HFFc6 (cell line): ENCODE results near the gene FUT7. TPM values are rescaled to one million over a fixed set of nuclear protein-coding genes. Genes with fewer than 3 reads are reported as not detected.

Experiments used
- DNase-seq: peaks from one replicate; pipeline ENCODE4 v3.0.0-alpha.2; 2018
- H3K27ac Mint-ChIP-seq: 2 replicates; pipeline ENCODE4 v1.8.0; 2020; ENCODE audit warnings: mild to moderate bottlenecking, mixed read lengths
- H3K27me3 Mint-ChIP-seq: 2 replicates; pipeline ENCODE4 v1.8.0; 2021; ENCODE audit warnings: mild to moderate bottlenecking, moderate library complexity, mixed read lengths; ENCODE audit not compliant: insufficient read depth
- H3K36me3 Mint-ChIP-seq: 2 replicates; pipeline ENCODE4 v1.8.0; 2021; ENCODE audit warnings: low read depth, mixed read lengths
- H3K4me1 Mint-ChIP-seq: 2 replicates; pipeline ENCODE4 v1.8.0; 2020; ENCODE audit warnings: low read depth, mixed read lengths
- H3K4me3 Mint-ChIP-seq: 2 replicates; pipeline ENCODE4 v1.8.0; 2020; ENCODE audit warnings: mild to moderate bottlenecking, moderate library complexity, mixed read lengths
- H3K9me3 Mint-ChIP-seq: 2 replicates; pipeline ENCODE4 v1.8.0; 2020; ENCODE audit warnings: mild to moderate bottlenecking, mixed read lengths
- total RNA-seq, 6 experiments: library from RNA; stranded (reverse); fragmentation: NEBNext Ultra II Directional; extraction: Animal tissue kit (Norgen Biotek cat#: 25700); gene quantifications; 2 replicates in 1 of 6; 3 replicates in 5 of 6; pipeline ENCODE4 v1.2.3, GENCODE V29; 2021
- TF ChIP-seq, protein P1 (sequence below): fragments of 200-600 bp; sonication (generic); IDR thresholded peaks from 2 replicates; pipeline ENCODE4 v1.5.0; 2021; ENCODE audit warnings: antibody characterized with exemption, mild to moderate bottlenecking

Gene FUT7
- total RNA-seq, 6 experiments from 2014 or later = not detected

DNA sequence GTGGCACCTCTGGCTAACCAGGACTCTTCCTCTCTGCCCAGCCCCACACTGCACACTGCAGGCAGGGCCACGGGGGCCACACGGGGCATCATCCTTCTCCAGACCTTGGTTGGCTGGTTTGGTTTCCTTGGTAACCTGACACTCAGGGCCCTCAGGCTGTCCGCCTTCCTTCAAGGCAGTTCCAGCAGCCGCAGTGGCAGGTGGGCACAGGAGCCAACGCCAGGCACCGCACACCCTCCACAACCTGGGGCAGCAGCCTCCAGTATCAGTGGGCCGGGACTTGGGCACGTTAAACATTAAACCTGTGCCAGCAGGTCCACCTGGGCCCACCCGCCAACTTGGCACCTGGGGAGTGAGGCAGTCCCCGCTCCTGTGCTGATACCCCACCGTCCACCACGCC is 12.1 kb upstream of the FUT7 start:
- Mint-ChIP-seq H3K9me3 (no peaks in the 10 kb centered on the region), H3K27ac (no peak overlapping the region), H3K4me3 (no peak overlapping the region), H3K27me3 (peaks cover 3% of the 10 kb centered on the region), H3K4me1 (peaks cover 6% of the 10 kb centered on the region; the same call in 1 of the 2 replicates), H3K36me3 (no peaks in the 10 kb centered on the region)
- TF ChIP-seq, protein P1, sequence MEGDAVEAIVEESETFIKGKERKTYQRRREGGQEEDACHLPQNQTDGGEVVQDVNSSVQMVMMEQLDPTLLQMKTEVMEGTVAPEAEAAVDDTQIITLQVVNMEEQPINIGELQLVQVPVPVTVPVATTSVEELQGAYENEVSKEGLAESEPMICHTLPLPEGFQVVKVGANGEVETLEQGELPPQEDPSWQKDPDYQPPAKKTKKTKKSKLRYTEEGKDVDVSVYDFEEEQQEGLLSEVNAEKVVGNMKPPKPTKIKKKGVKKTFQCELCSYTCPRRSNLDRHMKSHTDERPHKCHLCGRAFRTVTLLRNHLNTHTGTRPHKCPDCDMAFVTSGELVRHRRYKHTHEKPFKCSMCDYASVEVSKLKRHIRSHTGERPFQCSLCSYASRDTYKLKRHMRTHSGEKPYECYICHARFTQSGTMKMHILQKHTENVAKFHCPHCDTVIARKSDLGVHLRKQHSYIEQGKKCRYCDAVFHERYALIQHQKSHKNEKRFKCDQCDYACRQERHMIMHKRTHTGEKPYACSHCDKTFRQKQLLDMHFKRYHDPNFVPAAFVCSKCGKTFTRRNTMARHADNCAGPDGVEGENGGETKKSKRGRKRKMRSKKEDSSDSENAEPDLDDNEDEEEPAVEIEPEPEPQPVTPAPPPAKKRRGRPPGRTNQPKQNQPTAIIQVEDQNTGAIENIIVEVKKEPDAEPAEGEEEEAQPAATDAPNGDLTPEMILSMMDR = no peak
- DNase-seq = no peak

GRCh38 chr9:137042751-137043727 is 11.2 kb upstream of the FUT7 start:
- Mint-ChIP-seq H3K27me3 (peaks cover 3% of the 10 kb centered on the region), H3K9me3 (no peaks in the 10 kb centered on the region), H3K36me3 (no peaks in the 10 kb centered on the region), H3K4me1 (peaks cover 6% of the 10 kb centered on the region; the same call in 1 of the 2 replicates), H3K27ac (no peak overlapping the region), H3K4me3 (no peak overlapping the region)
- DNase-seq = no peak
- TF ChIP-seq, protein P1 = no peak

- DNase-seq = no peak
- H3K36me3 Mint-ChIP-seq = no peaks in the 10 kb centered on the region
- H3K9me3 Mint-ChIP-seq = no peaks in the 10 kb centered on the region
- TF ChIP-seq, protein P1 = no peak
- H3K27me3 Mint-ChIP-seq = no peaks in the 10 kb centered on the region
- H3K4me1 Mint-ChIP-seq = peaks cover 6% of the 10 kb centered on the region; the same call in 1 of the 2 replicates
- no peak overlapping the region for H3K27ac Mint-ChIP-seq
- no peak overlapping the region for H3K4me3 Mint-ChIP-seq
These were observed 9.2 kb upstream of the FUT7 start for GRCh38 chr9:137041124-137041523.

DNA sequence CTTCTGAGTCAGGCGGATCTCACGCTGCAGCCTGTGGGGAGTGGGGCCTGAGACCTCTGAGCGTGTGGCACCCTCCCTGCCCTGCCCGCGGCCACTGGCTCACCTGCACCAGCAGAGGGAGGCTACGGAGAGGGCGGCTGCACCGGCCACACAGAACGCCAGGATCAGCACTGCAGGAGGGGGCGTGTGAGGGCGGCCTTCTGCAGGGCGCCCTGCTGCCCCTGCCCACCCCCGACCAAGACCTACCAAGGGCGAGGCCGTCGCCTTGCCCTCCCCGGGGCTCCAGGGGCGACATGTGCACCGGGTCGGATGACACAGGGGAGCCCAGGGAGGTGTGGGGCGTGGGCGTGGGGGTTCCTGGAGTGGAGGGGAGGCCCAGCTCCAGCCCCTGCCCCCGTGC is 8.7 kb upstream of the FUT7 start:
- DNase-seq = no peak
- no peaks in the 10 kb centered on the region for H3K9me3 Mint-ChIP-seq
- no peak overlapping the region for H3K27ac Mint-ChIP-seq
- H3K4me1 Mint-ChIP-seq = peaks cover 6% of the 10 kb centered on the region; the same call in 1 of the 2 replicates
- H3K27me3 Mint-ChIP-seq = no peaks in the 10 kb centered on the region
- no peaks in the 10 kb centered on the region for H3K36me3 Mint-ChIP-seq
- TF ChIP-seq, protein P1 = no peak
- no peak overlapping the region for H3K4me3 Mint-ChIP-seq

DNA sequence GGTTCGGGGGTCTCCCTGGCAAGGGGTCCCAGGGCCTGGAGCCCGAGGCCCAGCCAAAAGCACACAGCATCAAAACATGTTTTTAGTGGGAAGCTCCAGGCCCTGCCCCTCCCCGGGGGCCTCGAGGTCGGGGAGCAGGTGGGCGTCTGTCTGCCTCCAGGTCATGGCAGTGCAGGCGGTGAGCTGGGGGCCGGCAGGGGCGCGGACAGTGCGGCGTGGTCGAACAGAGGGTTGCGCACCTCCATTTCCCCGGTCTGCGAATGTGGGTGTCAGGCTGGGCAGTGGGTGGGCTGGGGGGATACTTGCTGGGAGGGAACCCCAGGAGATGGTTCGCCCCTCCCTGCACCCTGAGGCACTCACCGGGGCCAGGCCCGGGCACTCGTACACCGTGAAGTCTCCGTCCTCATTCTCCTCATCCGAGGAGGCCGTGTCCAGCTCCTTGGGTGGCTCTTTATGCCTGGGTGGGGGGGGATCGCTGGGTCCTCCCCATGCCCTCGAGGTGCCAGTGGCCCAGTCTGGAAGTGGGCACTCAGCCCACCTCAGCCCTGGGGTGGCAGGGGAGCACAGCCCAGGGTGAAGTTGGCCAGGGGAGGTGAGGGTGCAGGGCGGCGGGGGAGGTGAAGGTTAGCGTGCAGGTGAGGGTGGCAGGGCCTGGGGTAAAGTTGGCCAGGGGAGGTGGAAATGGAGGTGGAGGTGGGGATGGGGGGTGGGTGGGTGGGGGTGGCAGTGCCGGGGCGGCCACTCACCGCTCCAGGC is 7.9 kb upstream of the FUT7 start:
- no peaks in the 10 kb centered on the region for H3K36me3 Mint-ChIP-seq
- H3K27ac Mint-ChIP-seq = no peak overlapping the region
- no peaks in the 10 kb centered on the region for H3K27me3 Mint-ChIP-seq

More for the DNA sequence above, 7.9 kb upstream of the FUT7 start:
- Mint-ChIP-seq H3K9me3 (no peaks in the 10 kb centered on the region), H3K4me1 (peaks cover 2% of the 10 kb centered on the region; the same call in 1 of the 2 replicates), H3K4me3 (no peak overlapping the region)
- TF ChIP-seq, protein P1 = no peak
- no peak for DNase-seq
